IMR-90 (cell line): ENCODE measurements around the gene RNPC3. TPM values are rescaled to one million over a fixed set of nuclear protein-coding genes. Genes with fewer than 3 reads are reported as not detected.

Experiments used
- ATAC-seq: fragments of 200-7000 bp; cut with Tn5 transposase; 2 replicates; pipeline ENCODE4 v1.9.1; 2020; ENCODE audit warnings: low read depth, mild to moderate bottlenecking, moderate library complexity
- BruUV-seq: library from RNA; stranded (reverse); fragments of 400-500 nt; replicated peaks from 2 replicates; lab custom pipeline; 2021; lab: Mats Ljungman, UMichigan
- CTCF ChIA-PET: fragments of 300-600 bp; formaldehyde crosslinking; extraction: SDS; loops from one replicate; lab custom pipeline; 2021; ENCODE audit warnings: antibody characterized with exemption; lab: Yijun Ruan, JAX
- POLR2A ChIA-PET: fragments of 300-600 bp; sonication (Branson Sonifier 250); formaldehyde crosslinking; loops from one replicate; lab custom pipeline; 2022; ENCODE audit warnings: antibody characterized with exemption; ENCODE audit not compliant: unreplicated experiment; lab: Charles Lee
- DNase-seq: peaks from one replicate; pipeline ENCODE4 v3.0.0; 2013
- H2AFZ ChIP-seq: replicated peaks from 2 replicates; pipeline ENCODE3; 2013; ENCODE audit warnings: low read length, mild to moderate bottlenecking; ENCODE audit not compliant: poor library complexity
- H2AK5ac ChIP-seq: 2 replicates; pipeline ENCODE4 v1.6.1; 2013; ENCODE audit warnings: low read depth, low read length, inconsistent platforms
- H2AK9ac ChIP-seq: replicated peaks from 2 replicates; pipeline ENCODE3; 2013; ENCODE audit warnings: mild to moderate bottlenecking, low read depth, low read length, moderate library complexity; ENCODE audit not compliant: poor library complexity
- H2BK120ac ChIP-seq: 2 replicates; pipeline ENCODE4 v1.6.1; 2013; ENCODE audit warnings: low read depth, low read length, inconsistent platforms
- H2BK15ac ChIP-seq: 3 replicates; pipeline ENCODE4 v1.6.1; 2013; ENCODE audit warnings: low read depth, low read length, inconsistent platforms
- H2BK20ac ChIP-seq: 2 replicates; pipeline ENCODE4 v1.6.1; 2013; ENCODE audit warnings: low read depth, mild to moderate bottlenecking, inconsistent platforms, low read length, moderate library complexity
- H2BK5ac ChIP-seq: 2 replicates; pipeline ENCODE4 v1.6.1; 2013; ENCODE audit warnings: mild to moderate bottlenecking, low read depth, low read length, inconsistent platforms; ENCODE audit not compliant: poor library complexity, severe bottlenecking
- H3K14ac ChIP-seq: replicated peaks from 2 replicates; pipeline ENCODE4 v1.6.1; 2013; ENCODE audit warnings: low read depth, low read length, inconsistent platforms
- H3K18ac ChIP-seq: 2 replicates; pipeline ENCODE4 v1.6.1; 2013; ENCODE audit warnings: low read depth, low read length, control low read depth
- H3K23ac ChIP-seq: 2 replicates; pipeline ENCODE4 v1.6.1; 2013; ENCODE audit warnings: low read depth, low read length, inconsistent platforms
- H3K27ac ChIP-seq: 2 replicates; pipeline ENCODE4 v1.5.1; 2013; ENCODE audit warnings: mild to moderate bottlenecking, control low read depth, low read length; ENCODE audit not compliant: insufficient read depth
- H3K27me3 ChIP-seq: 2 replicates; pipeline ENCODE4 v1.6.1; 2013; ENCODE audit warnings: low read length; ENCODE audit not compliant: control insufficient read depth, insufficient read depth
- H3K36me3 ChIP-seq: 2 replicates; pipeline ENCODE4 v1.6.1; 2013; ENCODE audit warnings: low read length, mixed read lengths; ENCODE audit not compliant: control insufficient read depth, insufficient read depth
- H3K4ac ChIP-seq: 2 replicates; pipeline ENCODE4 v1.6.1; 2013; ENCODE audit warnings: low read depth, low read length, inconsistent platforms
- H3K4me1 ChIP-seq: 2 replicates; pipeline ENCODE4 v1.6.1; 2013; ENCODE audit warnings: low read length, mixed read lengths; ENCODE audit not compliant: control insufficient read depth, insufficient read depth
- H3K4me2 ChIP-seq: 2 replicates; pipeline ENCODE4 v1.6.1; 2013; ENCODE audit warnings: low read depth, mild to moderate bottlenecking, control low read depth, low read length, moderate library complexity
- H3K4me3 ChIP-seq: 2 replicates; pipeline ENCODE4 v1.5.1; 2013; ENCODE audit warnings: low read depth, mild to moderate bottlenecking, control low read depth, low read length, moderate library complexity; ENCODE audit not compliant: insufficient read depth
- H3K56ac ChIP-seq: 2 replicates; pipeline ENCODE4 v1.6.1; 2013; ENCODE audit warnings: low read length, inconsistent platforms; ENCODE audit not compliant: insufficient read depth; ENCODE audit errors: extremely low read depth
- H3K79me1 ChIP-seq, 2 experiments: 2 replicates each; pipeline ENCODE4 v1.6.1; 2013; ENCODE audit warnings: low read length in 2 of 2, inconsistent platforms in 1 of 2, low read depth in 1 of 2
- H3K9ac ChIP-seq: 2 replicates; pipeline ENCODE4 v1.6.1; 2013; ENCODE audit warnings: low read depth, low read length, control low read depth
- H3K9me1 ChIP-seq: 2 replicates; pipeline ENCODE4 v1.6.1; 2013; ENCODE audit warnings: low read length, inconsistent platforms; ENCODE audit not compliant: insufficient read depth
- H3K9me3 ChIP-seq: 2 replicates; pipeline ENCODE4 v1.6.1; 2013; ENCODE audit warnings: low read length; ENCODE audit not compliant: control insufficient read depth, insufficient read depth
- H4K20me1 ChIP-seq: 2 replicates; pipeline ENCODE4 v1.6.1; 2013; ENCODE audit warnings: low read length, inconsistent platforms; ENCODE audit not compliant: insufficient read depth
- H4K5ac ChIP-seq: 2 replicates; pipeline ENCODE4 v1.6.1; 2013; ENCODE audit warnings: mild to moderate bottlenecking, low read depth, low read length, control low read depth
- H4K8ac ChIP-seq, 2 experiments: 2 replicates each; pipeline ENCODE4 v1.6.1; 2013; ENCODE audit warnings: low read depth in 2 of 2, low read length in 2 of 2, control low read depth in 1 of 2, inconsistent platforms in 1 of 2
- H4K91ac ChIP-seq: 2 replicates; pipeline ENCODE4 v1.6.1; 2013; ENCODE audit warnings: low read depth, low read length, inconsistent platforms; ENCODE audit not compliant: insufficient read depth
- BHLHE40 ChIP-seq: fragments of 150-350 bp; IDR thresholded peaks from 2 replicates; pipeline ENCODE4 v1.6.1; 2016; ENCODE audit warnings: mild to moderate bottlenecking, low read depth, low read length
- CEBPB ChIP-seq: IDR thresholded peaks from 2 replicates; pipeline ENCODE4 v1.6.1; 2012; ENCODE audit warnings: low read depth, low read length, improper control_type of control experiment
- FOS ChIP-seq: fragments of 150-350 bp; IDR thresholded peaks from 2 replicates; pipeline ENCODE4 v1.6.1; 2016; ENCODE audit warnings: low read depth, low read length
- MAZ ChIP-seq: IDR thresholded peaks from 2 replicates; pipeline ENCODE4 v1.6.1; 2012; ENCODE audit warnings: low read depth, mild to moderate bottlenecking, low read length, improper control_type of control experiment, moderate library complexity, borderline replicate concordance
- MXI1 ChIP-seq: IDR thresholded peaks from 2 replicates; pipeline ENCODE4 v1.6.1; 2012; ENCODE audit warnings: low read depth, mild to moderate bottlenecking, low read length, moderate library complexity, borderline replicate concordance
- SMC3 ChIP-seq: fragments of 150-350 bp; IDR thresholded peaks from 2 replicates; pipeline ENCODE4 v1.6.1; 2016; ENCODE audit warnings: low read depth, mild to moderate bottlenecking, antibody characterized with exemption, low read length, moderate library complexity
- WGBS, 2 experiments: methylation state at CpG; one replicate each; pipeline versions ENCODE4 v1.1.5 to v1.1.7; 2013; ENCODE audit warnings: missing lambda C conversion rate in 2 of 2; ENCODE audit not compliant: insufficient read length in 1 of 2; ENCODE audit errors: extremely low coverage in 2 of 2; 5-methylcytosine and 5-hydroxymethylcytosine counted together
- dilution Hi-C: fragments of 300-500 bp; cut with HindIII; formaldehyde crosslinking; loops from one replicate; pipeline ENCODE4 v1.14.3; 2018; ENCODE audit warnings: low sequenced_read_pairs; ENCODE audit not compliant: unreplicated experiment
- in situ Hi-C: fragments of 300-500 bp; cut with MboI; formaldehyde crosslinking; loops from 3 replicates; pipeline ENCODE4 v1.14.3; 2019; ENCODE audit warnings: low sequenced_read_pairs, inconsistent platforms, mixed read lengths
- intact Hi-C: fragments of 100-400 bp; cut with micrococcal nuclease; formaldehyde crosslinking; loops from 2 replicates; pipeline ENCODE4 v1.10.0; 2022
- polyA plus RNA-seq, 3 experiments: library from polyadenylated mRNA; depleted of rRNA; stranded (reverse); fragments of >200 nt; gene quantifications; 2 replicates each; pipeline ENCODE4 v1.2.3, GENCODE V29; 2012; ENCODE audit warnings: low replicate concordance in 1 of 3
- total RNA-seq: library from RNA; depleted of rRNA; stranded (reverse); fragments of >200 nt; gene quantifications from 2 replicates; pipeline ENCODE4 v1.2.3, GENCODE V29; 2012
- TF ChIP-seq, protein P1 (sequence below): fragments of 150-350 bp; IDR thresholded peaks from 2 replicates; pipeline ENCODE4 v1.6.1; 2016; ENCODE audit warnings: low read depth, mild to moderate bottlenecking, low read length, moderate library complexity, borderline replicate concordance

RNPC3 gene
- total and polyA plus RNA-seq, 2 of the 4 experiments (the other 2 are of a cell fraction), result 3.8 to 9.9 TPM

DNA sequence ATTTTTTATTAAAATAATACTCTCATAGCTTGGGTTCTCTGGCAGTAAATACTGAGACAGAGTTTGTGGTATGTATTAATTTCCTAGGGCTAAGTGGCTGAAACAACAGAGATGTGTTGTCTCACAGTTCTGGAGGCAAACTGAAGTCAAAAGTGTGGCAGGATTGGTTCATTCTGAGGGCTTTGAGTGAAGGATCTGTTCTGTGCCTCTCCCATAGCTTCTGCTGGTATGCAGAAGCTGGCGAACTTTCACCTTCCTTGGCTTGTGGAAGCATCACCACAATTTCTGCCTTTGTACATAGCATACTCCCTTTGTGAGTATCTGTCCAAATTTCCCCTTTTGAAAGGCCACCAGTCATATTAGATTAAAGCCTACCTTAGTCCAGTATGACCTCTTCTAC, 21.0 kb downstream of the RNPC3 start:
- DNase-seq (no peak), ATAC-seq (no peak)
- BruUV-seq, result no TSS peak
- Histone ChIP-seq H3K18ac (no peak overlapping the region), H2BK15ac (no peak overlapping the region), H2BK20ac (no peak overlapping the region), H4K5ac (no peak overlapping the region), H4K91ac (no peak overlapping the region), H2AK5ac (no peak overlapping the region), H4K20me1 (no peaks in the 10 kb centered on the region), H3K4me1 (no peaks in the 10 kb centered on the region), H3K4me3 (no peak overlapping the region), H3K56ac (no peak overlapping the region), H3K4ac (no peak overlapping the region), H3K23ac (no peak overlapping the region), H3K9ac (no peak overlapping the region), H3K27ac (no peak overlapping the region), H3K14ac (no peak overlapping the region), H2BK5ac (no peak overlapping the region), H2AK9ac (no peak overlapping the region), H3K4me2 (no peak overlapping the region), H3K9me1 (no peaks in the 10 kb centered on the region), H3K79me1 (no peaks in the 10 kb centered on the region), H3K36me3 (peaks cover 10% of the 10 kb centered on the region), H4K8ac (no peak overlapping the region), H2BK120ac (no peak overlapping the region), H3K27me3 (no peaks in the 10 kb centered on the region), H3K9me3 (no peaks in the 10 kb centered on the region), H2AFZ (no peak overlapping the region)
- ChIA-PET CTCF (no interaction called here), POLR2A (no interaction called here)
- in situ Hi-C loops, result no loop called here
- dilution Hi-C loops, result no loop called here
- TF ChIP-seq MXI1 (no peak), CEBPB (no peak), FOS (no peak), MAZ (no peak), BHLHE40 (no peak), SMC3 (no peak)
- TF ChIP-seq, protein P1, sequence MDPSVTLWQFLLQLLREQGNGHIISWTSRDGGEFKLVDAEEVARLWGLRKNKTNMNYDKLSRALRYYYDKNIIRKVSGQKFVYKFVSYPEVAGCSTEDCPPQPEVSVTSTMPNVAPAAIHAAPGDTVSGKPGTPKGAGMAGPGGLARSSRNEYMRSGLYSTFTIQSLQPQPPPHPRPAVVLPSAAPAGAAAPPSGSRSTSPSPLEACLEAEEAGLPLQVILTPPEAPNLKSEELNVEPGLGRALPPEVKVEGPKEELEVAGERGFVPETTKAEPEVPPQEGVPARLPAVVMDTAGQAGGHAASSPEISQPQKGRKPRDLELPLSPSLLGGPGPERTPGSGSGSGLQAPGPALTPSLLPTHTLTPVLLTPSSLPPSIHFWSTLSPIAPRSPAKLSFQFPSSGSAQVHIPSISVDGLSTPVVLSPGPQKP, result no peak
- no CpG with 5 or more reads among the region's 1 CpG for WGBS, 2 experiments
- intact Hi-C loops, result no loop called here
